Stomach (tissue), 4 donors: ENCODE measurements around the gene RILP.

Experiments used
- CTCF ChIP-seq, 7 experiments: fragments of 450-650 bp in 4 of 7; fragments of 200-600 bp in 3 of 7; sonication (generic) in 3 of 7; IDR thresholded peaks; one replicate each; pipeline ENCODE4 v1.5.1; 2016 to 2019; ENCODE audit warnings: antibody characterized with exemption in 7 of 7, control low read depth in 2 of 7, mild to moderate bottlenecking in 1 of 7
- EP300 ChIP-seq: sonication (generic); formaldehyde crosslinking; IDR thresholded peaks from one replicate; pipeline ENCODE4 v1.6.1; 2017; ENCODE audit warnings: antibody characterized with exemption
- POLR2A ChIP-seq, 4 donors: fragments of 450-650 bp; IDR thresholded peaks; one replicate each; pipeline ENCODE4 v1.6.1; 2016; ENCODE audit warnings: antibody characterized with exemption in 4 of 4, control low read depth in 2 of 4, mild to moderate bottlenecking in 1 of 4, moderate library complexity in 1 of 4
- POLR2AphosphoS5 ChIP-seq, 3 donors: sonication (generic); formaldehyde crosslinking; IDR thresholded peaks; one replicate each; pipeline ENCODE4 v1.6.1; 2016; ENCODE audit warnings: antibody characterized with exemption in 3 of 3

DNA sequence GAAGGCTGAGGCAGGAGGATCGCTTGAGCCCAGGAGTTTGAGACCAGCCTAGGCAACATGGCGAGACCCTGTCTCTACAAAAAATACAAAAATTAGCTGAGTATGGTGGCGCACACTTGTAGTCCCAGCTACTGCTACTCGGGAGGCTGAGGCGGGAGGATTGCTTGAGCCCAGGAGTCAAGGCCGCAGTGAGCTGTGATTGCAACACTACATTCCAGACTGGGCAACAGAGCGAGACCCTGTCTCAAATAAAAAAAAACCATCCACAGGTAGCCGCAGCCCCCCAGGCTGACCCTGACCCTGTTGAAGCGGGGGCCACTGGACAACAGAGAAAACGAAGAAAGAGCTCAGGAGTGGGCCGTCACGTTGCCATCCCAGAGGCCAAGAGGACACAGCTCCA lies 25.0 kb downstream of the RILP start:
- TF ChIP-seq CTCF (IDR thresholded peaks at IDR 0.05) (no peak), POLR2A (IDR thresholded peaks at IDR 0.05) (no peak), POLR2AphosphoS5 (IDR thresholded peaks at IDR 0.05) (no peak), EP300 (no peak)
